ENCODE data around the gene CENPN.

CENPN gene

GRCh38 chr16:80981103-80981502 is 25.9 kb upstream of the CENPN start:
- Histone ChIP-seq H4K20me1 (ENCODE audit: low read depth, low read length) (no peaks in the 10 kb centered on the region), H3K9me2 (replicated peaks; ENCODE audit: insufficient read depth, low read length) (no peaks in the 10 kb centered on the region), H3K27ac (ENCODE audit: low read depth, low read length) (no peak overlapping the region), H3K36me3 (ENCODE audit: low read length) (0 out of 2 replicates have a peak, but pooled peaks cover under 1% of the 10 kb centered on the region), H3K4me2 (ENCODE audit: low read depth, low read length, poor library complexity, severe bottlenecking) (no peak overlapping the region), H3F3A (ENCODE audit: insufficient read depth) (no peaks in the 10 kb centered on the region; the same call in 1 of the 2 replicates), H3K27me3 (ENCODE audit: low read length) (no peaks in the 10 kb centered on the region), H3K79me2 (ENCODE audit: insufficient read depth, low read length) (peaks cover 16% of the 10 kb centered on the region; the same call in 1 of the 2 replicates), H3K9ac (ENCODE audit: low read length) (no peak overlapping the region), H2AFZ (ENCODE audit: low read depth, low read length, severe bottlenecking) (no peak overlapping the region), H3K4me3 (ENCODE audit: insufficient read depth, low read length, poor library complexity, severe bottlenecking) (no peak overlapping the region), H3K9me3 (ENCODE audit: insufficient read depth, low read length) (no peaks in the 10 kb centered on the region)
- TF ChIP-seq EZH2phosphoT487 (conservative IDR thresholded peaks at IDR 0.05; ENCODE audit: low read length), result no peak
- TF ChIP-seq CTCF (IDR thresholded peaks at IDR 0.05; ENCODE audit: insufficient read depth, low read length, poor library complexity, severe bottlenecking), result no peak

GRCh38 chr16:80982646-80983045 is 24.4 kb upstream of the CENPN start:
- Histone ChIP-seq H4K20me1 (ENCODE audit: low read depth, low read length) (no peaks in the 10 kb centered on the region), H3K36me3 (ENCODE audit: low read length) (no peaks in the 10 kb centered on the region), H3K79me2 (ENCODE audit: insufficient read depth, low read length) (peaks cover 16% of the 10 kb centered on the region; the same call in 1 of the 2 replicates), H3K4me2 (ENCODE audit: low read depth, low read length, poor library complexity, severe bottlenecking) (no peak overlapping the region), H3K27ac (ENCODE audit: low read depth, low read length) (no peak overlapping the region), H2AFZ (ENCODE audit: low read depth, low read length, severe bottlenecking) (no peak overlapping the region), H3K27me3 (ENCODE audit: low read length) (no peaks in the 10 kb centered on the region), H3F3A (ENCODE audit: insufficient read depth) (no peaks in the 10 kb centered on the region; the same call in 1 of the 2 replicates), H3K9me2 (replicated peaks; ENCODE audit: insufficient read depth, low read length) (no peaks in the 10 kb centered on the region), H3K9me3 (ENCODE audit: insufficient read depth, low read length) (no peaks in the 10 kb centered on the region), H3K9ac (ENCODE audit: low read length) (no peak overlapping the region), H3K4me3 (ENCODE audit: insufficient read depth, low read length, poor library complexity, severe bottlenecking) (no peak overlapping the region)
- TF ChIP-seq EZH2phosphoT487 (conservative IDR thresholded peaks at IDR 0.05; ENCODE audit: low read length) (no peak), CTCF (IDR thresholded peaks at IDR 0.05; ENCODE audit: insufficient read depth, low read length, poor library complexity, severe bottlenecking) (no peak)

GRCh38 chr16:80984124-80984892 is 22.7 kb upstream of the CENPN start:
- no peak for TF ChIP-seq EZH2phosphoT487 (conservative IDR thresholded peaks at IDR 0.05; ENCODE audit: low read length)
- TF ChIP-seq CTCF (IDR thresholded peaks at IDR 0.05; ENCODE audit: insufficient read depth, low read length, poor library complexity, severe bottlenecking), result no peak
- no peaks in the 10 kb centered on the region for H3K27me3 ChIP-seq (ENCODE audit: low read length)
- H3K36me3 ChIP-seq (ENCODE audit: low read length), result no peaks in the 10 kb centered on the region
- H3K4me2 ChIP-seq (ENCODE audit: low read depth, low read length, poor library complexity, severe bottlenecking), result no peak overlapping the region
- H3K4me3 ChIP-seq (ENCODE audit: insufficient read depth, low read length, poor library complexity, severe bottlenecking), result no peak overlapping the region
- no peaks in the 10 kb centered on the region for H4K20me1 ChIP-seq (ENCODE audit: low read depth, low read length)
- peaks cover 16% of the 10 kb centered on the region; the same call in 1 of the 2 replicates for H3K79me2 ChIP-seq (ENCODE audit: insufficient read depth, low read length)
- no peak overlapping the region for H2AFZ ChIP-seq (ENCODE audit: low read depth, low read length, severe bottlenecking)
- H3K9ac ChIP-seq (ENCODE audit: low read length), result no peak overlapping the region
- H3F3A ChIP-seq (ENCODE audit: insufficient read depth), result no peaks in the 10 kb centered on the region; the same call in 1 of the 2 replicates
- H3K27ac ChIP-seq (ENCODE audit: low read depth, low read length), result no peak overlapping the region
- no peaks in the 10 kb centered on the region for H3K9me2 ChIP-seq (replicated peaks; ENCODE audit: insufficient read depth, low read length)
- no peaks in the 10 kb centered on the region for H3K9me3 ChIP-seq (ENCODE audit: insufficient read depth, low read length)

All from SU-DHL-6 (cell line).